Astrocyte (in vitro differentiated cells and primary cell): ENCODE measurements around the gene BRINP2. TPM values are rescaled to one million over a fixed set of nuclear protein-coding genes. Genes with fewer than 3 reads are reported as not detected.

Experiments used
- DNase-seq: peaks from one replicate; pipeline ENCODE4 v3.0.0-alpha.2; 2010; ENCODE audit warnings: low read depth
- FAIRE-seq: peaks from 2 replicates; lab custom pipeline; 2011; peaks lifted over from hg19 to GRCh38; lab: Jason Lieb, UNC
- H2AFZ ChIP-seq: 2 replicates; pipeline ENCODE4 v1.6.0; 2012; ENCODE audit warnings: low read depth, low read length, inconsistent platforms
- H3K27ac ChIP-seq: 2 replicates; pipeline ENCODE4 v1.5.1; 2011; ENCODE audit warnings: low read depth, low read length, inconsistent platforms
- H3K27me3 ChIP-seq: 2 replicates; pipeline ENCODE4 v1.6.0; 2011; ENCODE audit warnings: low read length, inconsistent platforms; ENCODE audit not compliant: insufficient read depth
- H3K36me3 ChIP-seq: 2 replicates; pipeline ENCODE4 v1.5.1; 2011; ENCODE audit warnings: low read length, inconsistent platforms; ENCODE audit not compliant: insufficient read depth
- H3K4me1 ChIP-seq: 2 replicates; pipeline ENCODE4 v1.5.1; 2011; ENCODE audit warnings: low read length, inconsistent platforms; ENCODE audit not compliant: insufficient read depth
- H3K4me2 ChIP-seq: 2 replicates; pipeline ENCODE4 v1.6.0; 2012; ENCODE audit warnings: low read length, inconsistent platforms
- H3K4me3 ChIP-seq: 2 replicates; pipeline ENCODE4 v1.5.1; 2011; ENCODE audit warnings: low read depth, mild to moderate bottlenecking, low read length, inconsistent platforms; ENCODE audit not compliant: insufficient read depth
- H3K79me2 ChIP-seq: 2 replicates; pipeline ENCODE4 v1.6.0; 2012; ENCODE audit warnings: mild to moderate bottlenecking, low read length, inconsistent platforms; ENCODE audit not compliant: insufficient read depth
- H3K9ac ChIP-seq: 2 replicates; pipeline ENCODE4 v1.6.0; 2012; ENCODE audit warnings: mild to moderate bottlenecking, low read length, inconsistent platforms
- H3K9me3 ChIP-seq: 2 replicates; pipeline ENCODE4 v1.5.1; 2012; ENCODE audit warnings: low read depth, mild to moderate bottlenecking, low read length, inconsistent platforms; ENCODE audit not compliant: insufficient read depth
- H4K20me1 ChIP-seq: 2 replicates; pipeline ENCODE4 v1.6.0; 2012; ENCODE audit warnings: low read length, inconsistent platforms; ENCODE audit not compliant: insufficient read depth
- H3K27ac Mint-ChIP-seq: one replicate; pipeline ENCODE4 v1.8.0; 2021; ENCODE audit warnings: mild to moderate bottlenecking, mixed read lengths; ENCODE audit not compliant: unreplicated experiment
- H3K27me3 Mint-ChIP-seq: one replicate; pipeline ENCODE4 v1.8.0; 2021; ENCODE audit warnings: low read depth, mixed read lengths; ENCODE audit not compliant: unreplicated experiment
- H3K36me3 Mint-ChIP-seq: one replicate; pipeline ENCODE4 v1.8.0; 2021; ENCODE audit warnings: low read depth, mixed read lengths; ENCODE audit not compliant: unreplicated experiment
- H3K4me1 Mint-ChIP-seq: one replicate; pipeline ENCODE4 v1.8.0; 2021; ENCODE audit warnings: low read depth, mixed read lengths; ENCODE audit not compliant: unreplicated experiment
- H3K4me3 Mint-ChIP-seq: one replicate; pipeline ENCODE4 v1.8.0; 2021; ENCODE audit warnings: mild to moderate bottlenecking, moderate library complexity, mixed read lengths; ENCODE audit not compliant: unreplicated experiment
- H3K9me3 Mint-ChIP-seq: one replicate; pipeline ENCODE4 v1.8.0; 2021; ENCODE audit warnings: mild to moderate bottlenecking, mixed read lengths; ENCODE audit not compliant: unreplicated experiment
- CTCF ChIP-seq: IDR thresholded peaks from 2 replicates; pipeline ENCODE4 v1.5.1; 2011; ENCODE audit warnings: low read depth, mild to moderate bottlenecking, inconsistent platforms, low read length, moderate library complexity; ENCODE audit not compliant: insufficient read depth
- EZH2 ChIP-seq: IDR thresholded peaks from 2 replicates; pipeline ENCODE4 v1.6.1; 2012; ENCODE audit warnings: mild to moderate bottlenecking, low read length, inconsistent platforms; ENCODE audit not compliant: insufficient read depth
- total RNA-seq: library from RNA; stranded (reverse); gene quantifications from 2 replicates; pipeline ENCODE4 v1.2.1, GENCODE V29; 2021

BRINP2 gene
- total RNA-seq, 1 donor from 2014 or later: not detected

- no peak overlapping the region for H3K4me2 ChIP-seq
- Mint-ChIP-seq H3K27ac (no peak overlapping the region), H3K4me3 (no peak overlapping the region), H3K9me3 (no peaks in the 10 kb centered on the region), H3K4me1 (peaks cover 6% of the 10 kb centered on the region), H3K36me3 (no peaks in the 10 kb centered on the region), H3K27me3 (peaks cover 14% of the 10 kb centered on the region)
- no peaks in the 10 kb centered on the region for H3K79me2 ChIP-seq
- peaks cover 8% of the 10 kb centered on the region for H3K27me3 ChIP-seq
- no peak overlapping the region for H3K9ac ChIP-seq
- DNase-seq (peak; percentile 86), FAIRE-seq (no peak)
- H3K36me3 ChIP-seq: no peaks in the 10 kb centered on the region
- no peak overlapping the region for H3K27ac ChIP-seq
- peaks cover 4% of the 10 kb centered on the region for H3K9me3 ChIP-seq
- no peak overlapping the region for H2AFZ ChIP-seq
- H4K20me1 ChIP-seq: no peaks in the 10 kb centered on the region
- peaks cover 10% of the 10 kb centered on the region for H3K4me1 ChIP-seq
- TF ChIP-seq EZH2: no peak
- no peak overlapping the region for H3K4me3 ChIP-seq
Observed at GRCh38 chr1:177286396-177286795, 115.6 kb downstream of the BRINP2 start.

- Histone ChIP-seq H3K79me2 (no peaks in the 10 kb centered on the region), H3K4me2 (no peak overlapping the region), H4K20me1 (no peaks in the 10 kb centered on the region), H3K27ac (no peak overlapping the region), H3K36me3 (no peaks in the 10 kb centered on the region), H2AFZ (no peak overlapping the region), H3K27me3 (peaks cover 7% of the 10 kb centered on the region), H3K9me3 (no peaks in the 10 kb centered on the region), H3K4me1 (peaks cover 10% of the 10 kb centered on the region), H3K4me3 (no peak overlapping the region), H3K9ac (no peak overlapping the region)
- H3K9me3 Mint-ChIP-seq: no peaks in the 10 kb centered on the region
- no peak overlapping the region for H3K4me3 Mint-ChIP-seq
- DNase-seq: no peak
- FAIRE-seq: no peak
- peaks cover 6% of the 10 kb centered on the region for H3K4me1 Mint-ChIP-seq
- H3K27ac Mint-ChIP-seq: no peak overlapping the region
- TF ChIP-seq EZH2 (no peak), CTCF (no peak)
- H3K27me3 Mint-ChIP-seq: peaks cover 13% of the 10 kb centered on the region
- no peaks in the 10 kb centered on the region for H3K36me3 Mint-ChIP-seq
Observed at GRCh38 chr1:177287270-177287669, 116.5 kb downstream of the BRINP2 start.

GRCh38 chr1:177287994-177288393 lies 117.2 kb downstream of the BRINP2 start:
- Histone ChIP-seq H3K4me3 (no peak overlapping the region), H2AFZ (no peak overlapping the region), H3K36me3 (no peaks in the 10 kb centered on the region), H3K9ac (no peak overlapping the region), H4K20me1 (no peaks in the 10 kb centered on the region), H3K79me2 (no peaks in the 10 kb centered on the region), H3K4me1 (peaks cover 10% of the 10 kb centered on the region), H3K27ac (no peak overlapping the region), H3K4me2 (no peak overlapping the region), H3K9me3 (no peaks in the 10 kb centered on the region), H3K27me3 (peaks cover 7% of the 10 kb centered on the region)
- TF ChIP-seq EZH2 (no peak), CTCF (no peak)
- H3K9me3 Mint-ChIP-seq: no peaks in the 10 kb centered on the region
- FAIRE-seq: no peak
- peaks cover 11% of the 10 kb centered on the region for H3K27me3 Mint-ChIP-seq
- DNase-seq: peak; percentile 30
- H3K27ac Mint-ChIP-seq: no peak overlapping the region
- H3K4me3 Mint-ChIP-seq: no peak overlapping the region
- peaks cover 6% of the 10 kb centered on the region for H3K4me1 Mint-ChIP-seq
- H3K36me3 Mint-ChIP-seq: no peaks in the 10 kb centered on the region
